Midbrain (tissue), 1 donor: Measurements from ENCODE around the gene SRRD.

ENCODE experiments used
- DNase-seq: peaks from one replicate; lab custom pipeline; 2025; lab: John Stamatoyannopoulos, UW

Gene SRRD

DNA sequence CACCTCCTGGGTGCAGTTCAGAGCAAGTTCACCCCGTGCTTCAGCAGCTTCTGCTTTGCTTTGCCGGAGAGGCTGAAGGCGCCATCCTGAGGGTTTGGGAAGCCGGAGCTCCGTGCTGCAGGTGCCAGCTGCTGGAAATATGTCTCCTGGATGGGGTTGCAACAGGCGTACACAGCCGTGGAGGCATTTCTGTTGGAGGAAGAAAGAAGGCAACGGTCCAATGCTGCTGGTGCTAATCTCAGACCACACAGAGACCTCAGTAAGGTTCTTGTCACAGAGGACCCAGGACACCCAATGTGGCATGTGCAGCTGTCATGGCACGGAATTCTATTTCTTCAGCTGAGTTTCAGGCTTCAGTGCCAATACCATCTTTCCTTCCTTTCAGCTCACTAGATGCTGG, 30.5 kb upstream of the SRRD start:
- DNase-seq = no peak

DNA sequence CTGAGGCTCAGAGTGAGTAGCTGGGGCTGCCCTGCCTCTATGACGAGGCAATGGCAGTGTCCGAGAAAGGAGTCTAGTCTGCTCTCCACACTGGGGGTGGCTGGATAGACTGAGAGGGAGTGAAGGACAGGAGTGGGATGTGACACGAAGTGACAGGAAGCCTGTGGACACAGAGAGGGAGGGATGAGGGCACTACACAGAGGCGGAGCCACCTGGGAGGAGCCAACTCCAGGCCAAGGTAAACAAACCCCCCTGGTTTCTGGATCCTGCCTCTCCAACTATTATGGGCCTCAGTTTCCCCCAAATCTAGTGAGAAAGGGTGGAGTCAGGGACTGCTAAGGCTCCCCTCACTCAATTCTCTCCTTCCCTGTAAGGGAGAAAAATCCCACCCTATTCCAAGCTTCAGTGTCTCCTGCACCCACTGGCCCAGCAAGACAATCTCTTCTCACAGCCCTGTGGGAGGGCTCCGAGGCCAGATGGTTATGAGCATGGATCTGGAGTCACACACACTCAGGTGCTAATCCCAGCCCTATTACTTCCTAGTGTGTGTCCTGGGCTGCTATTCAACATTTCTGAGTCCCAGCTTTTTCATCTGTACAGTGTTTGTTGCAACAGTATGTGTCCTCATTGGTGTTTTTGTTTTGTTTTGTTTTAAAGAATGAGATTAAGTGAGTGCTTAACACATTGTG, 29.7 kb upstream of the SRRD start:
- DNase-seq = no peak

GRCh38 chr22:26457661-26458272, 25.9 kb upstream of the SRRD start:
- no peak for DNase-seq

DNA sequence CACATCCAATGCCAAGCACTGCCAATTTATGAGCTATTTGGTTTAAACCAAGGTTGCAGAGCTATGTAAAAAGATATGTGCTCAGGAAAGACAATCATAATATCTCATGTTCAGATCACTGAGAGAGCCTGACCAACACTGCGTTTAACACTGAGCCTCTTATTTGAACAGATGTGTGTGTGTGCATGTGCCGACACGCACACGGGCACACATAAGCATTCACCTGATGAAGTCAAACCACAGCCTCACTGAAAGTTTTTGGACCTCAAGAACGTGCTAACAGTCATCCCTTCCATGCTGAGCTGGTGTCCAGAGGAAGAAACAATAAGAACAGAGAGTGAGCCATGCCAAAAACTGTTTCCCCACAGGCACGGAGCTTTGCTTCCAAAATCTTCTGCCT, 23.5 kb upstream of the SRRD start:
- no peak for DNase-seq

DNA sequence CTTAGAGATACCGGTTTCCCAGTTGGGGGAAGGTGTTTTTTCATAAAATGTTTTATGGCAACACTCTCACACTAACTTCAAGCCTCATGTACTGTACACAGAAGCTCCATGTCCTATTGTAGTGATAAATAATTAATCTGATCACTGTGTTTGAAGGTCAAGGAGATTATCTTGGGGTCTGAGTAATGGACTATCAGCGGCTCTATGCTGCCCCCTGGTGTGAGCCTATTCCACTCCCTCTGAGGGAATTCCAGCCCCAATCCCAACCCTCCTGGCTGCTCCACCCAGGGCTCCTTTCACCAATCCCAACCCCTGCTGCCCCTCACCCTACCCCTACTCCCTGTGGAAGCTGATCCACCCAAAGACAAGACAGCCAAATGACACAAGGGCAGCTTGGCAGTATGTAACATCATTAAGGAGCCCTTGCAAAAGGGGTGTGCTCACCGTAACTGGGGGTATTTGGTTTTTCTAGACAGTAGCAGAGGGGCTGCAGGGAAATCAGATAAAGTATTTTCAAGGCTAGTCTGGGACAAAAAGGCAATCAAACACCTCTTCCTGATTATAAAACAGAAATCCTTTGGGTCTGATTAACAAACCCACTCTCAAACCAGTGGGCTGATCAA, 22.4 kb upstream of the SRRD start:
- peak; percentile 36 for DNase-seq

GRCh38 chr22:26462051-26462450, 21.6 kb upstream of the SRRD start:
- DNase-seq = no peak

GRCh38 chr22:26462641-26463040, 21.0 kb upstream of the SRRD start:
- no peak for DNase-seq

DNA sequence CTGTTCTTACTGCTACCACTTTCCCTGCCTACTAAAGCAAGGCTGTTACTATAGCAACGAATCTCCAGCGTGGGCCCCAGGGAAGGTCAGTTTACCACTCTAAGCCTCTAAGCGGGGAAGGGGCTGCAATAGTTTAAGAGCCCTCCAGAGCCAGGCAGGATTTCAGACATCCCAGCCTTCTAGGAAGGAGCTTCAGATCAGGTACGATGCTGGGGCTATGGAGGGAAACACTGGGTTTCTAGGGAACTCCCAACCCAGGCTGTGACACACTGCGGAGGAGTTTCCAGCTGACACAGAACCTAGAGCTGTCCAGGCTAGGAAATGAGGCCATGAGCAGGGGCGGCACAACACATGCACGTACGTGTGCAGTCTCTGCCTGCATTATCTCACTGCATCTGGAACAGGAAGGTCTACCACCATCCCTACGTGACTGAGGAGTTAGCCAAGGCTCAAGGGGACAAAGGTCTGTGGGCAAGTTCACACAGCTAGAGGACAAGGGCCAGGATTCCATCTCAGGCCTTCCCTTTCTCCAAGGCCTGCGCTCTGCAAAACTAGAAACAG, 20.5 kb upstream of the SRRD start:
- no peak for DNase-seq

- DNase-seq = no peak
These were observed 20.0 kb upstream of the SRRD start for GRCh38 chr22:26463688-26464087.

- DNase-seq = no peak
These were observed 19.4 kb upstream of the SRRD start for GRCh38 chr22:26464312-26464711.

DNA sequence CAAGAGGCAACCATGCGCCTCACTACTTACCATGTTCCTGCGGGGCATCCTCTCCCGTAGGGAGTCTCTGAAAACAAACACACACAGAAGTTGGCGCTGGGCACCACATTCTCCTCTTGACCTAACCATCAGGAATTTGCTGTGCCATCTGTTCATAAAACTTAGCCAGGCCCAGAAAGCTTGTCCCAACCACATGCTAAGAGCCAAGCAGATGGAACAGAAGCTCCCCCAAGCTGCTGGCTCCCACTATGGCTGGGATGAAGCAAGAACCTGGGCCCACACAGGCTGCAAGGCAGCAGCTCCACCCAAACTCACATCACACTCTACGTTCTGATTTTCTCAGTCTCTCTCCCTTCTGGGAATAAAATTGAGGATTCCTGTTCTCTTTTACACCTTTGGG, 17.5 kb upstream of the SRRD start:
- no peak for DNase-seq

- no peak for DNase-seq
These were observed 12.9 kb upstream of the SRRD start for GRCh38 chr22:26470807-26471206.

GRCh38 chr22:26471522-26471921, 12.2 kb upstream of the SRRD start:
- DNase-seq = no peak

DNA sequence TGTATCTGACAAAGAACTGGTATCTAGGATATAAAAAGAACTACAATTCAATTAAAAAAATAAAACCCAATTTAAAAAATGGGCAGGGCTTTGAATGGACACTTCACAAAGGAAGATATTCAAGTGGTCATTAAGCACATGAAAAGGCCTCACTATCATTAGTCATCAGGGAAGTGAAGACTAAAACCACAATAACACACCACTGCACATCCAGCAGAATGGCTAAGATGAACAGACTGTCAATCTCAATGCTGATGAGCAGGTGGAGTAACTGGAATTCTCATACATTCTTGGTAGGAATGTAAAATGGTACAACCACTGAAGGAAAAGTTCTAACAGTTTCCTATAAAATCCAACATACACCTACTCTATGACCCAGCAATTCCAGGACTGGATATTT, 9.0 kb upstream of the SRRD start:
- no peak for DNase-seq

DNA sequence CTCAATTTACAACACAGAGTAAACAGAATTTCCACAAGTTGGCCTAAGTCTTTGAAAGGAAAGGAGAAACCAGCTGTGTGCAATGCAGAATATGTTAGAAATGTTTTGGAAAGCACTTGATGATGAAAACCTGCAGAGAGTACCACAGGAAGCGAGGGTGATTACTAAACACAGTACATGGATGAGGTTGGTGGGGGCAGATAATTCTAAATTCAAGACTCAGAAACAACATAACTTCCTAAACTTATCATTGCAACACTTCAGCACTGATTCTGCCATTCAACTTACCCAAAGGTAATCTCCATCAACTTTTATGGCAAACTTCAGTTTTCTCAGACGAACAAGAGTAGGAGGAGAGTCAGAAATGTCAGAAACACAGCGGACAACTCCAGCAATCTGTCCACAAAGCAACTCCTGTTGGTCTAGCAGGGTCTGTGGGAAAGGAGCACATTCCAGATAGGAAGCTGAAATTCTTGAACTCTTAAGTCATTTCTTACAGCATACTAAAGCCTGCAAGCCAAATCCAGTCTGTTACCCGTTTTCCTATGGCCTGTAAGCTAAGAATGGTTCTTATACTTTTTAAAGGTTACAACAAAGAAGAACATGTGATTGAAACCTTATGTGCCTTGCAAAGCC, 6.9 kb upstream of the SRRD start:
- no peak for DNase-seq

DNA sequence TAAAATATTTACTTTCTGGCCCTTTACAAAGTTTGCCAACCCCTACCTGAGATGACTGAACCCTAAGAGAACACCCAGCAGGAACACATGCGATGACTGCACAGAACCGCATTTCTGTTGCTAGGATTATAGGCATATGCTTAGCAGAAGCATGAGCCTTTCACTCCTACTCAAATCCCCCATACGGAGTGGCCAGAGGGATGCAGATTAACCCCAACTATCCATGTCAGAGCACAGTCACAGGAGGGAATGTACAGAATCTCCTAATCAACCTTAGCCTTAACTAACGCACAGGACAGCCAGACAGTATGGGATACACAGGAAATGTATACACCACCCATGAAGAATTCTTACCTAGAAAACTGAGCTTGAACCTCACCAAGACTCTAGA, 6.3 kb upstream of the SRRD start:
- DNase-seq = no peak

DNA sequence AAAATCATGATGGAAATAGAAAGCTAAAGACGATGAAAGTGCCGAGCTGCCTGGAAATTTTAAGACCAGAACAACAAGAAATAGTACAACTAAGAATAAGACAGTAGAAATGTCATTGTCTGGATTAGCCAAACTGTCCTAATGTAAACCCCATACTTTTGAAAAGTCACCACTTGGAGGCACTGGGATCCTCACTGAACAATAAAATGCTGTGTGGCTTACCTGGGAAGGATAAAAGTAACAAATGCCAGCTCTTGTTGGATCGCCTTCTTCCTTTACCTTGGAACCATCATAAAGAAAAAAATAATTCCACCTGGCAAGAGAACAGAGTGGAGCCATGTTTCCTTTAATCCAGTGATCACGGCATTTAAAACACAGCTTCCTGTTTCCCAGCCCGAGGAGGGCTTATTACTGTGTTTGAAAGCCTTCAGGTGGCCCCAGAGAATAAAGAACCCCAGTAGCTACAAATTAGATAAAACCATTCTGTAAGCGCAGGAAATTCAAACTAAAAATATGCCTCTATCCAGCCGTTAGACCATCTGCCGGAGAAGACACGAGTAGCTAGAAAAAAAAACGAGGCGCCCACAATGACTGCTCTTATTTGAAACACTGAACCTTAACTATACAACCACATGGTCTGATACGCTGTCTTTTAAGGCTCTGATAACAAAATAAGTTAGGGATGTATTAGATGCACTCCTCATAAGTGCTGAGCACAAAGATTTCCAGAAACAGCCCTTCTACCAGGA, 4.5 kb upstream of the SRRD start:
- DNase-seq = no peak

DNA sequence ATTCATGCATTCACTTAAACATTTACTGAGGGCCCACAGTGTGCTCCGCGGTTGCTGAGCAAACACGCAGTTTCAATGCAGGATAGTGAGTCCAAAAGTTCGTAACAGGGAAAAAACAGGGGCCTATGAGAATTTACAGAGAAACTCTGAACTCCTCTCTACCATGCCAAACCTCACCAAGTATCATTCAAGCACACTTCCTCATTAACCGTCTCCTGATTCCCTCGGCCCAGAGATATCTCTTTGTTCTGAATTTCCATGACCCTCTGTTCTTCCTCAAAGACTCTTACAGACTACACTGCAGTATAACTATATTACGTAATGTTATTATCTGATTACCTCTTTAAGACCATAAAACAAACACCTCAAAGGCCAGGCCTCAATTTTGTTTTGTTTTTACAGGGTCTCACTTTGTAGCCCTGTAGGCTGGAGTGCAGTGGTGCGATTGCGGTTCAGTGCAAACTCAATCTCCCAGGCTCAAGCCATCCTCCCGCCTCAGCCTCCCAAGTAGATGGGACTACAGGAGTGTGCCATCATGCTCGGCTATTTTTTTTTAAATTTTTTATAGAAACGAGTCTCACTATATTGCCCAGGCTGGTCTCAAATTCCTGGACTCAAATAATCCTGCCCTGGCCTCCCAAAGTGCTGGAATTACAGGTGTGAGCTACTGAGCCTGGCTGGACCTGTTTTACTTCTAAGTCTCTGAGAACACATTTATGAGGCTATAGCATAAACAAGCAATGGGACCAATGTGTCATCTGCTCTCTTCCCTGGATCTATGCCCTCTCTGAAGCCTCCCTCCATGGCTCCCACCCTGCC, 3.7 kb upstream of the SRRD start:
- DNase-seq = no peak

DNA sequence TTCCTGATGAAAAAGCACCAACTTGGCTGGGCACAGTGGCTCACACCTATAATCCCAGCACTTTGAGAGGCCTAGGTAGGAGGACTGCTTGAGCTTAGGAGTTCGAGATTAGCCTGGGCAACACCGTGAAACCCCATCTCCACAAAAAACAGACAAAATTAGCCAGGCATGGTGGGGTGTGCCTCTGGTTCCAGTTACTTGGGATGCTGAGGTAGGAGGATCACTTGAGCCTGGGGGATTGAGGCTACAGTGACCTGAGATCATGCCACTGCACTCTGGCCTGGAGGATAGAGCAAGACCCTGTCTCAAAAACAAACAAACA, 3.1 kb upstream of the SRRD start:
- no peak for DNase-seq

- no peak for DNase-seq
These were observed 2.5 kb upstream of the SRRD start for GRCh38 chr22:26481112-26481693.

DNA sequence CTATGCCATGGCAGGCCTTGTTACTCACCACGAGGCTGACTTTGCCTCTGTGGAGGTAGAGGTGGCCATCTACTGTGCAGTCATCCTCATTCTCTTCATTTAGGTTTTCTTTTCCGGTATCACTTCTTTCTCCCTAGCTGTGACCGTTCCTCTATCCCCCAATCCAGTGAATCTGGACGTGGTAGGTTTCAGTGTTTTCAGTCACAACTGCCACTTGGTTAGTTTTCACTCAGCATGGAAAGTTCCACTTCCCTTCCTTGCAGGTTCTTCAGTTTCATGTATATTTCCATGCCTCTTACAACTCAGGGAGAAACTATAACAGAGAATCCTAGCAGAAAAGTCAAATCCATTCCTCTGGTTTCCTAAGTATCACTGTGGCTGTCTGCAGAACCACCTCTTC, 2.0 kb upstream of the SRRD start:
- DNase-seq = no peak
